Keratinocyte (primary cell): ENCODE data around the gene KLHL33. TPM values are rescaled to one million over a fixed set of nuclear protein-coding genes. Genes with fewer than 3 reads are reported as not detected.

ENCODE experiments used
- DNase-seq: peaks from one replicate; pipeline ENCODE4 v3.0.0-alpha.2; 2011; ENCODE audit warnings: low read depth, missing footprints, low spot score
- FAIRE-seq: peaks from 2 replicates; lab custom pipeline; 2011; peaks lifted over from hg19 to GRCh38; lab: Jason Lieb, UNC
- H2AFZ ChIP-seq: 2 replicates; pipeline ENCODE4 v1.6.0; 2012; ENCODE audit warnings: low read length, control low read depth, inconsistent platforms; ENCODE audit not compliant: control insufficient read depth
- H3K27ac ChIP-seq: 2 replicates; pipeline ENCODE4 v1.5.1; 2011; ENCODE audit warnings: low read length; ENCODE audit not compliant: control insufficient read depth, insufficient read depth
- H3K27me3 ChIP-seq: 3 replicates; pipeline ENCODE4 v1.6.0; 2011; ENCODE audit warnings: low read length; ENCODE audit not compliant: control insufficient read depth, insufficient read depth; ENCODE audit errors: extremely low read depth
- H3K36me3 ChIP-seq, 2 experiments: 2 replicates in 1 of 2; 3 replicates in 1 of 2; pipeline ENCODE4 v1.5.1; 2011; ENCODE audit warnings: low read length in 2 of 2, mild to moderate bottlenecking in 1 of 2; ENCODE audit not compliant: control insufficient read depth in 2 of 2, insufficient read depth in 2 of 2; ENCODE audit errors: extremely low read depth in 1 of 2
- H3K4me1 ChIP-seq: 3 replicates; pipeline ENCODE4 v1.5.1; 2011; ENCODE audit warnings: low read length; ENCODE audit not compliant: control insufficient read depth, insufficient read depth; ENCODE audit errors: extremely low read depth
- H3K4me2 ChIP-seq: 3 replicates; pipeline ENCODE4 v1.6.0; 2011; ENCODE audit warnings: low read depth, low read length; ENCODE audit not compliant: control insufficient read depth, insufficient read depth; ENCODE audit errors: extremely low read depth
- H3K4me3 ChIP-seq, 3 experiments: fragments of 200-600 bp in 1 of 3; sonication (generic) in 1 of 3; 2 replicates in 2 of 3; 3 replicates in 1 of 3; pipeline ENCODE4 v1.5.1; 2011 to 2016; ENCODE audit warnings: low read length in 3 of 3, mild to moderate bottlenecking in 3 of 3, control low read depth in 2 of 3, inconsistent platforms in 1 of 3, low read depth in 1 of 3, mixed read lengths in 1 of 3, mixed run types in 1 of 3, moderate library complexity in 1 of 3; ENCODE audit not compliant: control insufficient read depth in 2 of 3, insufficient read depth in 2 of 3; ENCODE audit errors: extremely low read depth in 1 of 3
- H3K79me2 ChIP-seq: 2 replicates; pipeline ENCODE4 v1.6.0; 2012; ENCODE audit warnings: low read length; ENCODE audit not compliant: control insufficient read depth, insufficient read depth
- H3K9ac ChIP-seq: 3 replicates; pipeline ENCODE4 v1.6.0; 2011; ENCODE audit warnings: low read length; ENCODE audit not compliant: control insufficient read depth, insufficient read depth; ENCODE audit errors: extremely low read depth
- H3K9me1 ChIP-seq: 3 replicates; pipeline ENCODE4 v1.6.0; 2011; ENCODE audit warnings: low read length; ENCODE audit not compliant: control insufficient read depth, insufficient read depth; ENCODE audit errors: extremely low read depth
- H3K9me3 ChIP-seq: 2 replicates; pipeline ENCODE4 v1.5.1; 2012; ENCODE audit warnings: low read depth, low read length; ENCODE audit not compliant: control insufficient read depth
- H4K20me1 ChIP-seq: 3 replicates; pipeline ENCODE4 v1.6.0; 2011; ENCODE audit warnings: low read length; ENCODE audit not compliant: control insufficient read depth, insufficient read depth; ENCODE audit errors: extremely low read depth
- CTCF ChIP-seq, 3 experiments: IDR thresholded peaks in 1 of 3; conservative IDR thresholded peaks in 1 of 3; optimal IDR thresholded peaks in 1 of 3; 2 replicates in 2 of 3; 3 replicates in 1 of 3; pipeline versions ENCODE3 to v1.5.1; 2011; ENCODE audit warnings: low read length in 3 of 3, mild to moderate bottlenecking in 3 of 3, moderate library complexity in 2 of 3, control low read depth in 1 of 3, inconsistent platforms in 1 of 3; ENCODE audit not compliant: insufficient read depth in 2 of 3; ENCODE audit errors: extremely low read depth in 1 of 3
- EZH2 ChIP-seq: IDR thresholded peaks from one replicate; pipeline ENCODE4 v1.6.1; 2012; ENCODE audit warnings: inconsistent platforms, mild to moderate bottlenecking, low read length, moderate library complexity
- dilution Hi-C: fragments of 300-500 bp; cut with MboI; formaldehyde crosslinking; loops from one replicate; pipeline ENCODE4 v1.7.0; 2020; ENCODE audit warnings: low sequenced_read_pairs; ENCODE audit not compliant: extremely low pct_ligation_motif_present
- polyA plus RNA-seq, 5 experiments: library from polyadenylated mRNA; depleted of rRNA in 3 of 5; stranded (reverse) in 3 of 5; stranded (forward) in 1 of 5; unstranded in 1 of 5; fragments of >200 nt; gene quantifications; 1 replicate in 1 of 5; 2 replicates in 3 of 5; 3 replicates in 1 of 5; pipeline versions ENCODE4 v1.2.1 to v1.2.3, GENCODE V29; 2011 to 2012; ENCODE audit warnings: missing spikeins in 2 of 5, low read depth in 1 of 5, low replicate concordance in 1 of 5
- small RNA-seq, 3 experiments: library from RNA; depleted of rRNA; stranded (forward); fragments of <200 nt; gene quantifications; one replicate each; pipeline ENCODE3, GENCODE V24; 2012; ENCODE audit warnings: low read depth in 3 of 3, low replicate concordance in 1 of 3; ENCODE audit not compliant: insufficient read length in 3 of 3

The KLHL33 gene
- polyA plus RNA-seq, 1 donor (not counting 4 experiments of a cell fraction or from before 2014, with no cell fraction given), result not detected

- Histone ChIP-seq H2AFZ (no peak overlapping the region), H3K9me1 (no peaks in the 10 kb centered on the region), H3K79me2 (no peaks in the 10 kb centered on the region), H3K36me3 (peaks cover 57 to 60% of the 10 kb centered on the region in 2 experiments), H4K20me1 (no peaks in the 10 kb centered on the region), H3K4me2 (no peak overlapping the region), H3K4me3 (no peak overlapping the region), H3K27ac (no peak overlapping the region), H3K27me3 (no peaks in the 10 kb centered on the region), H3K9me3 (no peaks in the 10 kb centered on the region), H3K9ac (no peak overlapping the region), H3K4me1 (no peaks in the 10 kb centered on the region)
- dilution Hi-C loops, result no loop called here
- TF ChIP-seq CTCF (optimal IDR thresholded peaks at IDR 0.05 in 1 of 3, IDR thresholded peaks at IDR 0.05 in 1 of 3, conservative IDR thresholded peaks at IDR 0.05 in 1 of 3; ENCODE audit: extremely low read depth in 1 of 3, insufficient read depth in 2 of 3, low read length in 3 of 3), result no peak
- TF ChIP-seq EZH2, result no peak
- no peak for DNase-seq
- no peak for FAIRE-seq
Measured at GRCh38 chr14:20376071-20376588, 59.8 kb downstream of the KLHL33 start.

Small RNAs within 50 kb of the gene (small RNA-seq; reads per million reads assigned to genes)
- gene RNA5SP382, result 0.07 to 3.0 (median 1.8) reads per million in 3 experiments

Other genes starting within 250 kb of the KLHL33 start
- gene OR11G2, start 245.3 kb downstream of the KLHL33 start, polyA plus RNA-seq, result not detected in 3 replicates
- gene OR11H6, start 212.5 kb downstream of the KLHL33 start, polyA plus RNA-seq, result not detected in 3 replicates
- gene OR11H7, start 207.2 kb downstream of the KLHL33 start, polyA plus RNA-seq, result not detected in 3 replicates
- not detected in 3 replicates for gene OR11H4, start 196.9 kb downstream of the KLHL33 start, polyA plus RNA-seq
- 13.7 to 19.2 TPM (median 13.9 TPM) in 3 replicates for gene TTC5, start 130.2 kb downstream of the KLHL33 start, polyA plus RNA-seq
- 49.0 to 65.8 TPM (median 49.4 TPM) in 3 replicates for gene CCNB1IP1, start 102.9 kb downstream of the KLHL33 start, polyA plus RNA-seq
- gene PARP2, start 92.5 kb downstream of the KLHL33 start, polyA plus RNA-seq, result 13.8 to 24.7 TPM (median 24.1 TPM) in 3 replicates
- gene TEP1, start 22.7 kb downstream of the KLHL33 start, polyA plus RNA-seq, result 12.5 to 16.6 TPM (median 12.8 TPM) in 3 replicates
- 28.8 to 36.6 TPM (median 34.5 TPM) in 3 replicates for gene OSGEP, start 18.6 kb upstream of the KLHL33 start, polyA plus RNA-seq
- gene APEX1, start 19.1 kb upstream of the KLHL33 start, polyA plus RNA-seq, result 211 to 234 TPM (median 212 TPM) in 3 replicates
- gene PIP4P1, start 25.3 kb upstream of the KLHL33 start, polyA plus RNA-seq, result 34.4 to 37.5 TPM (median 35.6 TPM) in 3 replicates
- 227 to 325 TPM (median 243 TPM) in 3 replicates for gene PNP, start 33.2 kb upstream of the KLHL33 start, polyA plus RNA-seq
- not detected in 3 replicates for gene RNASE10, start 69.4 kb upstream of the KLHL33 start, polyA plus RNA-seq
- gene RNASE9, start 124.9 kb upstream of the KLHL33 start, polyA plus RNA-seq, result not detected in 3 replicates
- gene RNASE11, start 151.8 kb upstream of the KLHL33 start, polyA plus RNA-seq, result not detected in 3 replicates
- not detected in 3 replicates for gene RNASE12, start 155.2 kb upstream of the KLHL33 start, polyA plus RNA-seq
- gene OR6S1, start 205.5 kb upstream of the KLHL33 start, polyA plus RNA-seq, result not detected in 3 replicates
- gene RNASE4, start 248.4 kb upstream of the KLHL33 start, polyA plus RNA-seq, result 5.5 to 12.8 TPM (median 9.5 TPM) in 3 replicates